Measurements from ENCODE around the gene RNU7-1. TPM values are rescaled to one million over a fixed set of nuclear protein-coding genes. Genes with fewer than 3 reads are reported as not detected.

Gene RNU7-1
- total and polyA plus RNA-seq, 9 of the 15 experiments (the other 6 are each of a cell fraction or from before 2014, with no cell fraction given) = not detected

DNA sequence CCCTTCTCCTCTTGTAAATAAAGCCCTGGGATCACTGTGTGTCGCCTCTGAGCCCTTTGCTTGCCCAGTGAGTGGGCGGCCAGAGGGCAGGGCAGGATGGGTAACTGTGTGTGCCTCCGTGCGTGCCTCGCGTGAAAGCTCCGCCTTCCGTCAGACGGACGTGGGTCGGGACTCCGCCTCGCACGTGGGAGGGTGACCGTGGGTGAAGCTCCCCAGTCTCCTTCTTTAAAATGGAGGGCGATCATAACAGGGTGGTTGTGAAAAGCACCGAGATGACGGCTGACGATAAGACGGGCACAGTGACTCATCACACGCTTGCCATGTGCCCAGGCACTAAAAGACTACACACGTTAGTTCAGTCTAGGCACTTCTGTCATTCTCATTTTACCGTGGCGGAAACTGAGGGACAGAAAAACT lies 17.7 kb downstream of the RNU7-1 start (continued):
- TF ChIP-seq, protein P1, sequence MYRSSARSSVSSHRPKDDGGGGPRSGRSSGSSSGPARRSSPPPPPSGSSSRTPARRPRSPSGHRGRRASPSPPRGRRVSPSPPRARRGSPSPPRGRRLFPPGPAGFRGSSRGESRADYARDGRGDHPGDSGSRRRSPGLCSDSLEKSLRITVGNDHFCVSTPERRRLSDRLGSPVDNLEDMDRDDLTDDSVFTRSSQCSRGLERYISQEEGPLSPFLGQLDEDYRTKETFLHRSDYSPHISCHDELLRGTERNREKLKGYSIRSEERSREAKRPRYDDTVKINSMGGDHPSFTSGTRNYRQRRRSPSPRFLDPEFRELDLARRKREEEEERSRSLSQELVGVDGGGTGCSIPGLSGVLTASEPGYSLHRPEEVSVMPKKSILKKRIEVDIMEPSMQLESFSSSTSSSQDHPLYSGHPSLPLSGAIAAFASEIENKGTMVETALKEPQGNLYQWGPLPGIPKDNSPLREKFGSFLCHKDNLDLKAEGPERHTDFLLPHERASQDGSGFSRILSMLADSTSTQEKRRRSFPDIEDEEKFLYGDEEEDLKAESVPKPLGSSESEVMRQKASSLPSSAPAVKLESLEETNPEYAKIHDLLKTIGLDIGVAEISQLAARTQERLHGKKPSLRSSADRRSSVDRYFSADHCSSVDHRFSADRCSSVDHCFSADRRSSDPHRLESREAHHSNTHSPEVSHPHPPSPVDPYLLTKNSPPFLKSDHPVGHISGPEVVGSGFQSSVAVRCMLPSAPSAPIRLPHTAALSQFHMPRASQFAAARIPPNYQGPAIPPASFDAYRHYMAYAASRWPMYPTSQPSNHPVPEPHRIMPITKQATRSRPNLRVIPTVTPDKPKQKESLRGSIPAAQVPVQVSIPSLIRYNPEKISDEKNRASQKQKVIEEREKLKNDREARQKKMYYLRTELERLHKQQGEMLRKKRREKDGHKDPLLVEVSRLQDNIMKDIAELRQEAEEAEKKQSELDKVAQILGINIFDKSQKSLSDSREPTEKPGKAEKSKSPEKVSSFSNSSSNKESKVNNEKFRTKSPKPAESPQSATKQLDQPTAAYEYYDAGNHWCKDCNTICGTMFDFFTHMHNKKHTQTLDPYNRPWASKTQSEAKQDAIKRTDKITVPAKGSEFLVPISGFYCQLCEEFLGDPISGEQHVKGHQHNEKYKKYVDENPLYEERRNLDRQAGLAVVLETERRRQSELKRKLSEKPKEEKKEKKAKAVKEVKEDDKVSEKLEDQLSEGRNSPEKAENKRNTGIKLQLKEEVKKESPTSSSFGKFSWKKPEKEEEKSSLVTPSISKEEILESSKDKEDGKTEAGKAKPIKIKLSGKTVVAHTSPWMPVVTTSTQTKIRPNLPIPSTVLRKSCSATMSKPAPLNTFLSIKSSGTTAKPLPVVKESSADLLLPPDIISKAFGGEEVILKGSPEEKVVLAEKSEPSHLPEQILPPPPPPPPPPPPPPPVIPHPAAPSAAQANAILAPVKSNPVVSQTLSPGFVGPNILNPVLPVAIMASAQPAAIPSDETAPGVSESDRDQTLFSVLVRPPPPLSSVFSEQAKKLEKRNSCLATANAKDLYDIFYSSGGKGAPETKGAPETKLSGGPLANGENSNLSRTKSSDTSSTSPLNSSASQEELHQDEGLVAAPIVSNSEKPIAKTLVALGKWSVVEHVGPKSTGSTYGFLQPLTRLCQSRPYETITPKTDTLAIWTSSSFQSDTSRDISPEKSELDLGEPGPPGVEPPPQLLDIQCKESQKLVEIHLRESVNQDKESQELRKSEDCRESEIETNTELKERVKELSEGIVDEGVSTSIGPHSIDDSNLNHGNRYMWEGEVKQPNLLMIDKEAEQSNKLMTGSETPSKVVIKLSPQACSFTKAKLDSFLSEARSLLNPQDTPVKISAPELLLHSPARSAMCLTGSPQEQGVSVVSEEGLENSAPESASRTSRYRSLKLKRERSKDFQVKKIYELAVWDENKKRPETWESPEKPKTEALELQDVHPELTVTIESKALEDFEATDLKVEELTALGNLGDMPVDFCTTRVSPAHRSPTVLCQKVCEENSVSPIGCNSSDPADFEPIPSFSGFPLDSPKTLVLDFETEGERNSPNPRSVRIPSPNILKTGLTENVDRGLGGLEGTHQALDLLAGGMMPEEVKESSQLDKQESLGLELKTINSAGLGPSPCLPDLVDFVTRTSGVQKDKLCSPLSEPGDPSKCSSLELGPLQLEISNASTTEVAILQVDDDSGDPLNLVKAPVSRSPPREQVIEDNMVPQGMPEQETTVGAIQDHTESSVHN (IDR thresholded peaks at IDR 0.05; ENCODE audit: borderline replicate concordance in 1 of 2, low read depth in 1 of 2) = no peak
- TF ChIP-seq STAT5A (IDR thresholded peaks at IDR 0.05; ENCODE audit: borderline replicate concordance, low read length) (no peak), HNRNPUL1 (IDR thresholded peaks at IDR 0.05; ENCODE audit: low read length) (no peak), PCBP2 (IDR thresholded peaks at IDR 0.05; ENCODE audit: low read depth, low read length, poor library complexity, severe bottlenecking) (no peak), MAZ (CRISPR knock-in tag; conservative IDR thresholded peaks at IDR 0.05 in 1 of 2, IDR thresholded peaks at IDR 0.05 in 1 of 2) (no peak), ZC3H4 (CRISPR knock-in tag; IDR thresholded peaks at IDR 0.05; ENCODE audit: borderline replicate concordance) (0 out of 2 replicates have a peak, but pooled peaks have one; percentile 65), PHB2 (IDR thresholded peaks at IDR 0.05; ENCODE audit: low read depth) (no peak), PML (IDR thresholded peaks at IDR 0.05; ENCODE audit: low read length) (0 out of 2 replicates have a peak, but pooled peaks have one; percentile 10), ZBTB7A (IDR thresholded peaks at IDR 0.05; ENCODE audit: borderline replicate concordance, control insufficient read depth, low read depth, low read length) (no peak), L3MBTL2 (IDR thresholded peaks at IDR 0.05) (0 out of 2 replicates have a peak, but pooled peaks have one; percentile 19)
- TF ChIP-seq, protein P2, sequence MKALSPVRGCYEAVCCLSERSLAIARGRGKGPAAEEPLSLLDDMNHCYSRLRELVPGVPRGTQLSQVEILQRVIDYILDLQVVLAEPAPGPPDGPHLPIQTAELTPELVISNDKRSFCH (CRISPR knock-in tag; IDR thresholded peaks at IDR 0.05) = no peak
- TF ChIP-seq, protein P2 (tag; IDR thresholded peaks at IDR 0.05) = peak; percentile 75
- TF ChIP-seq, protein P3, sequence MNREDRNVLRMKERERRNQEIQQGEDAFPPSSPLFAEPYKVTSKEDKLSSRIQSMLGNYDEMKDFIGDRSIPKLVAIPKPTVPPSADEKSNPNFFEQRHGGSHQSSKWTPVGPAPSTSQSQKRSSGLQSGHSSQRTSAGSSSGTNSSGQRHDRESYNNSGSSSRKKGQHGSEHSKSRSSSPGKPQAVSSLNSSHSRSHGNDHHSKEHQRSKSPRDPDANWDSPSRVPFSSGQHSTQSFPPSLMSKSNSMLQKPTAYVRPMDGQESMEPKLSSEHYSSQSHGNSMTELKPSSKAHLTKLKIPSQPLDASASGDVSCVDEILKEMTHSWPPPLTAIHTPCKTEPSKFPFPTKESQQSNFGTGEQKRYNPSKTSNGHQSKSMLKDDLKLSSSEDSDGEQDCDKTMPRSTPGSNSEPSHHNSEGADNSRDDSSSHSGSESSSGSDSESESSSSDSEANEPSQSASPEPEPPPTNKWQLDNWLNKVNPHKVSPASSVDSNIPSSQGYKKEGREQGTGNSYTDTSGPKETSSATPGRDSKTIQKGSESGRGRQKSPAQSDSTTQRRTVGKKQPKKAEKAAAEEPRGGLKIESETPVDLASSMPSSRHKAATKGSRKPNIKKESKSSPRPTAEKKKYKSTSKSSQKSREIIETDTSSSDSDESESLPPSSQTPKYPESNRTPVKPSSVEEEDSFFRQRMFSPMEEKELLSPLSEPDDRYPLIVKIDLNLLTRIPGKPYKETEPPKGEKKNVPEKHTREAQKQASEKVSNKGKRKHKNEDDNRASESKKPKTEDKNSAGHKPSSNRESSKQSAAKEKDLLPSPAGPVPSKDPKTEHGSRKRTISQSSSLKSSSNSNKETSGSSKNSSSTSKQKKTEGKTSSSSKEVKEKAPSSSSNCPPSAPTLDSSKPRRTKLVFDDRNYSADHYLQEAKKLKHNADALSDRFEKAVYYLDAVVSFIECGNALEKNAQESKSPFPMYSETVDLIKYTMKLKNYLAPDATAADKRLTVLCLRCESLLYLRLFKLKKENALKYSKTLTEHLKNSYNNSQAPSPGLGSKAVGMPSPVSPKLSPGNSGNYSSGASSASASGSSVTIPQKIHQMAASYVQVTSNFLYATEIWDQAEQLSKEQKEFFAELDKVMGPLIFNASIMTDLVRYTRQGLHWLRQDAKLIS (CRISPR knock-in tag; IDR thresholded peaks at IDR 0.05) = no peak
- TF ChIP-seq, protein P4, sequence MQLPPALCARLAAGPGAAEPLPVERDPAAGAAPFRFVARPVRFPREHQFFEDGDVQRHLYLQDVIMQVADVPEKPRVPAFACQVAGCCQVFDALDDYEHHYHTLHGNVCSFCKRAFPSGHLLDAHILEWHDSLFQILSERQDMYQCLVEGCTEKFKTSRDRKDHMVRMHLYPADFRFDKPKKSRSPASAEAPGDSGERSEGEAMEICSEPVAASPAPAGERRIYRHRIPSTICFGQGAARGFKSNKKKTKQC (CRISPR knock-in tag; IDR thresholded peaks at IDR 0.05) = 0 out of 2 replicates have a peak, but pooled peaks have one; percentile 13

Measured in K562 (cell line).